Mesodermal cell (in vitro differentiated cells): ENCODE measurements around the gene STH. TPM values are rescaled to one million over a fixed set of nuclear protein-coding genes. Genes with fewer than 3 reads are reported as not detected.
A peak's percentile ranks its signal among the peaks of the same experiment; 100 is the strongest.

Source experiments
- H3K27ac ChIP-seq: 2 replicates; pipeline ENCODE4 v1.7.0; 2013; ENCODE audit warnings: mild to moderate bottlenecking, low read depth, low read length, moderate library complexity; ENCODE audit not compliant: severe bottlenecking
- H3K36me3 ChIP-seq: 2 replicates; pipeline ENCODE4 v1.7.1; 2013; ENCODE audit warnings: mild to moderate bottlenecking, low read length, moderate library complexity; ENCODE audit not compliant: control insufficient read depth, insufficient read depth
- H3K4me1 ChIP-seq: one replicate; pipeline ENCODE4 v1.7.1; 2013; ENCODE audit warnings: mild to moderate bottlenecking, low read length; ENCODE audit not compliant: insufficient read depth, control insufficient read depth, poor library complexity, severe bottlenecking
- H3K4me3 ChIP-seq: 2 replicates; pipeline ENCODE4 v1.7.0; 2013; ENCODE audit warnings: low read length, control low read depth, mild to moderate bottlenecking; ENCODE audit not compliant: insufficient read depth, poor library complexity, severe bottlenecking; ENCODE audit errors: extremely low read depth
- H3K9me3 ChIP-seq: 2 replicates; pipeline ENCODE4 v1.7.1; 2013; ENCODE audit warnings: mild to moderate bottlenecking, low read length, moderate library complexity; ENCODE audit not compliant: control insufficient read depth
- WGBS, 2 experiments: methylation state at CpG; one replicate each; pipeline ENCODE4 v1.1.5; 2013; ENCODE audit warnings: missing lambda C conversion rate in 2 of 2; ENCODE audit not compliant: insufficient coverage in 2 of 2; 5-methylcytosine and 5-hydroxymethylcytosine counted together
- polyA plus RNA-seq, 2 experiments: library from polyadenylated mRNA; stranded (reverse); fragments of 50-300 nt; gene quantifications; one replicate each; pipeline ENCODE4 v1.2.3, GENCODE V29; 2013

Gene STH, protein sequence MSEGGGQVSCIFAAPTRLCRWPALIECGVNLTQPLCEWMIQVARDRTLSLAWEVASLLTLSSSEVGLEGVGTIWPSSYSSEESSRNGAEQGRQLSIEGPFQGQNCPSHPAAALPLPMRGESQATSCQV
- polyA plus RNA-seq (2013, experiment 1 of 2) = not detected
- not detected for polyA plus RNA-seq (2013, experiment 2 of 2)

DNA sequence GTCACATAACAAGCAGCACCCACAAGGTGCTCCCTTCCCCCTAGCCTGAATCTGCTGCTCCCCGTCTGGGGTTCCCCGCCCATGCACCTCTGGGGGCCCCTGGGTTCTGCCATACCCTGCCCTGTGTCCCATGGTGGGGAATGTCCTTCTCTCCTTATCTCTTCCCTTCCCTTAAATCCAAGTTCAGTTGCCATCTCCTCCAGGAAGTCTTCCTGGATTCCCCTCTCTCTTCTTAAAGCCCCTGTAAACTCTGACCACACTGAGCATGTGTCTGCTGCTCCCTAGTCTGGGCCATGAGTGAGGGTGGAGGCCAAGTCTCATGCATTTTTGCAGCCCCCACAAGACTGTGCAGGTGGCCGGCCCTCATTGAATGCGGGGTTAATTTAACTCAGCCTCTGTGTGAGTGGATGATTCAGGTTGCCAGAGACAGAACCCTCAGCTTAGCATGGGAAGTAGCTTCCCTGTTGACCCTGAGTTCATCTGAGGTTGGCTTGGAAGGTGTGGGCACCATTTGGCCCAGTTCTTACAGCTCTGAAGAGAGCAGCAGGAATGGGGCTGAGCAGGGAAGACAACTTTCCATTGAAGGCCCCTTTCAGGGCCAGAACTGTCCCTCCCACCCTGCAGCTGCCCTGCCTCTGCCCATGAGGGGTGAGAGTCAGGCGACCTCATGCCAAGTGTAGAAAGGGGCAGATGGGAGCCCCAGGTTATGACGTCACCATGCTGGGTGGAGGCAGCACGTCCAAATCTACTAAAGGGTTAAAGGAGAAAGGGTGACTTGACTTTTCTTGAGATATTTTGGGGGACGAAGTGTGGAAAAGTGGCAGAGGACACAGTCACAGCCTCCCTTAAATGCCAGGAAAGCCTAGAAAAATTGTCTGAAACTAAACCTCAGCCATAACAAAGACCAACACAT, at the start of gene STH:
Gene STH, plus strand, starts transcription at position 264 of the 913 bp plus-strand sequence. Its CDS starts 30 bp downstream, at position 294.
- no peak within 1 kb of the TSS for H3K4me3 ChIP-seq
- WGBS, 2 experiments = 86 to 95% methylated on average over 6 to 8 of the region's 8 CpGs
- H3K36me3 ChIP-seq = no peaks in the 10 kb centered on the region

DNA sequence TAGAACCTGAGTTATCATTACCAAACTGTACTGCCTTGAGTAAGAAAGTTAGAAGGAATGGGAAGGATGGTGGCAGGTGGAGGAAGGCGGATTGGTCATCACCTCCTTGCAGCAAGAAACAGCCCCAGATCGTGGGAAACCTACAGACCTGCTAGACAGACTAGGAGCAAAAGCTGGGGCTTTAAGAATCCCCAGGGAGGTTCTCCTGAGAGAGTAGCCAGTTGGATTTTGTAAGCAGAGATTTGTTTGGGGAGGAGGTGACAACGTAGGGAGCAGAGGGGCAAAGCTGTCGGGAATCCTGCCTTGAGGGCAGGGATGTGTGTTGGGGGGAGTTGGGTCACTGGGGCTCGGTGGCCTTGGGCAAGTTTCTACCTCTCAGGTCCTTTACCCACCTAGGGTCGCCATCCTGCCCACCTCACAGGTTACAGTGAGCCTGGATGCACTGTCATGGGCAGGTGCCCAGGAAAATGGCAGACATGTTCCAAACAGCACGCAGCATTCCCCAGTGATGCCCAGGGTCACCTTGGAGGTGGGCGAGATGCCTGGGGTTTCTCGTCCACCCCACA, 49.2 kb upstream of the STH start:
- H3K4me1 ChIP-seq = peaks cover 38% of the 10 kb centered on the region
- H3K36me3 ChIP-seq = no peaks in the 10 kb centered on the region
- H3K9me3 ChIP-seq = no peaks in the 10 kb centered on the region
- no peak overlapping the region for H3K27ac ChIP-seq
- H3K4me3 ChIP-seq = no peak overlapping the region
- WGBS, 2 experiments = 91 to 92% methylated on average over 9 of the region's 9 CpGs

More for the DNA sequence above, at the start of gene STH:
- Histone ChIP-seq H3K4me1 (no peaks in the 10 kb centered on the region), H3K27ac (no peak within 1 kb of the TSS), H3K9me3 (no peaks in the 10 kb centered on the region)

DNA sequence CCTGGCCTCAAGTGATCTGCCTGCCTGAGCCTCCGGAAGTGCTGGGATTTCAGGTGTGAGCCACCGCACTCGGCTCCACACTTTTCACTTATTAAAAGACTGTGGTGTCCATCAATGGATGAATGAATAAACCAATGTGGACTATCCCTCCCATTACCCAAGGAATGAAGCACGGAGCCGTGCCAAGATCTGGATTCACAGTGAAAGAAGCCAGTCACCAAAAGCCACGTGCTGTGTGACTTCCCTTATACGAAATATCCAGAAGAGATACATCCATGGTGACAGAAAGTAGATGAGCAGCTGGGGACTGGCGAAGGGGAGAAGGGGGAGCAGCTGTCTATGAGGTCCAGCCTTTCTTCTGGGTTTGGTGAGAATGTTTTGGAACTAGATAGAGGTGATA, 48.2 kb upstream of the STH start:
- H3K4me1 ChIP-seq = peaks cover 38% of the 10 kb centered on the region
- 98% methylated on average over 5 to 6 of the region's 8 CpGs for WGBS, 2 experiments

DNA sequence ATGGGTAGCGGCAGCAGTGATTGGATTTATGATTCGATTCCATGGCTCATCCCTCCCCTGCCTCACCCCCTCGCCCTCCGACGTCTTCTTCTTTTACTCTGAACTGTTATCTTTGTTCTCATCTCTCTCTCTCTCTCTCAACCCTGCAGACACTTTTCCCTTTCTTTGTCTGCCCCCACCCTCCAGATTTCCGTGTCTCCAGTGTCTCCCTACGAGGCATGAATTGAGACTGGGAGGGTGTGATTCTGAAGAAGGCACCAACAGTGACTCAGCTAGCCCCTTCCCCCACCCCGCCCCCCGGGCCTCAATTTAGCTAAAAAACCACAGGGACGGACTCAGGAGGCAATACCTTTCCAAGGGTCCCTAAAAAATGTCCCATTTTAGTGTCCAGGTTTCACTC, 47.6 kb upstream of the STH start:
- 55 to 62% methylated on average over 5 to 8 of the region's 10 CpGs for WGBS, 2 experiments
- H3K27ac ChIP-seq = peak overlapping the region; percentile 70
- H3K4me1 ChIP-seq = peaks cover 38% of the 10 kb centered on the region
- H3K9me3 ChIP-seq = no peaks in the 10 kb centered on the region
- no peak overlapping the region for H3K4me3 ChIP-seq
- no peaks in the 10 kb centered on the region for H3K36me3 ChIP-seq

More for the DNA sequence above, 48.2 kb upstream of the STH start:
- no peaks in the 10 kb centered on the region for H3K36me3 ChIP-seq
- H3K27ac ChIP-seq = peak overlapping the region; percentile 70
- H3K4me3 ChIP-seq = no peak overlapping the region
- no peaks in the 10 kb centered on the region for H3K9me3 ChIP-seq

DNA sequence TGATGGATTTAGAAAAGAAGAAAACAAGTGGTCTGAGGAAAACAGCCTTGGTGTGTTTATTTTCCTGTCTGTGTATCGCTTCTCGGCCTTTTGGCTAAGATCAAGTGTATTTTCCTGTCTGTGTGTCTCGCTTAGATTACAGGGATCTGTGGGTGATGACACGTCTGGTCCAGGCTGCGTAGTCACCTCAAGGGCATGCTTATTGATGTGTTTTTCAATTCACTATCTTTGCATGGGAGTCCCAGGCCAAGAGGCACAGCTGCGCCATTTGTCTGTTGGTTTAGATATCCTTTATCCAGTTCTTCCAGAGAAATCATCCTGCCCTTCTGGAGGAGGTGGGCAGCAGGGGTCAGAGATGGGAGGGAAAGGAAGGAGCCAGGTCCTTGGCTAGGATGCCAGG, 47.1 kb upstream of the STH start:
- Histone ChIP-seq H3K36me3 (no peaks in the 10 kb centered on the region), H3K9me3 (no peaks in the 10 kb centered on the region), H3K27ac (peak overlapping the region; percentile 70), H3K4me3 (no peak overlapping the region), H3K4me1 (peaks cover 38% of the 10 kb centered on the region)
- 75 to 77% methylated on average over 4 to 5 of the region's 6 CpGs for WGBS, 2 experiments

DNA sequence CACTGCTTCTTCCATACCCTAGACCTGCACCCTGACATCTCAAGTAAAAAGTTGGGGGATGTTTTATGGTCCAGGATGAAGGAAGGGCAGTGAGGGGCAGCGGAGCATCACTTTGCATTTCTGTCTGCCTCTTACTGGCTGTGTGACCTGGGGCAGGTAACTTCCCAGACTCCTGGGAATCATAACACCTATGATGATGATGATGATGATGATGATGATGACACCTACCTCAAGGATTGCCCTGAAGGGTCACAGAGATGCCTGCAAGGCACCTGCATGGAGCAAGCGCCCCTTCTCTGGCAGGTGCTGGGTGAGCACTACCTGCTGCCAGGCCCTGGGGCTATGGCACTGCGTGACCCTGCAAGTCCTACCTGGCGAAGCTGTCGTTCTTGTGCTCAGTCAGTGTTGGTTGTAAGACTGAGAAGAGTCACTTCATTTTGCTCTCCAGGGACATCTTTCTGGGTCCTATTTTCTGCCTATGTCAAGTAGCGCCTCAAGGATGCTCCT, 46.2 kb upstream of the STH start:
- no peaks in the 10 kb centered on the region for H3K9me3 ChIP-seq
- H3K4me3 ChIP-seq = no peak overlapping the region
- H3K27ac ChIP-seq = no peak overlapping the region
- no peaks in the 10 kb centered on the region for H3K36me3 ChIP-seq
- WGBS, 2 experiments = 96 to 97% methylated on average over 5 of the region's 6 CpGs
- peaks cover 38% of the 10 kb centered on the region for H3K4me1 ChIP-seq

DNA sequence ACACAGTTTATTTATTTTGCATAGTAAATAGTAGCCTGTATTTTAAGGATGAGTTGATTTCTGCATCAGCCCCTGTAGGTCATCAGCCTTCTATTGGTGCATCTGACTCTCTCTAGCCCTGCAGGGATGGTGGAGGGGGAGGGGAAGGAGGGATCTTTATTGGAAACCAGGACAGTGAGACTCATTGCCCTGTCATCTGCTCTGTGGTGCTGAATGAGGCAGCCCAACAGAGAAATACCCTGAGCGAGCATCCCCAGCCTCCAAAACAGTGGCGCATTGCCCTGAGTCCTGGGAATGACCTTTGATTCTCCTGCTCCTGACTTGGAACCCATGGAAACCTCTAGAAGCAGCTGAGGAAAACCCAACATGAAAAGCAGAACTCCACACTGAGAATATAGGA, 45.5 kb upstream of the STH start:
- peak overlapping the region; percentile 45 for H3K27ac ChIP-seq
- H3K4me3 ChIP-seq = no peak overlapping the region
- 60 to 71% methylated on average over 2 of the region's 2 CpGs for WGBS, 2 experiments
- H3K36me3 ChIP-seq = no peaks in the 10 kb centered on the region
- no peaks in the 10 kb centered on the region for H3K9me3 ChIP-seq
- peaks cover 34% of the 10 kb centered on the region for H3K4me1 ChIP-seq

DNA sequence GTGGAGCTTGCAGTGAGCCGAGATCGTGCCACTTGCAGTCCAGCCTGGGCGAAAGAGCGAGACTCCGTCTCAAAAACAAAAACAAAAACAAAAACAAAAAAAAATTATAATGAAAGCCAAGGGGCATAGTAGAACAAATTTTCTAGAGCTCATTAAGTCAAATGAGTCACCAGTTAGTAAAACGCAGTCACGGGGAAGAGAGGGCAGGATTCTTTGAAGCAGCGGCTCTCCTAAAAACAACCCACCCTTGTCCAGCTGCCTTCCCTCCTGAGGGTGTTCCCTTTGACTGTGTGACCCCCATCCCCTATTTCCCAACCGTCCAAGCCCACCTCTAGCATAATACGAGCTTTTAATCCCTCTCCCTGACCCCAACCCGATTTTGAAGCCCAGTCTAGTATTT, 44.1 kb upstream of the STH start:
- no peaks in the 10 kb centered on the region for H3K36me3 ChIP-seq
- H3K9me3 ChIP-seq = no peaks in the 10 kb centered on the region
- H3K4me1 ChIP-seq = peaks cover 30% of the 10 kb centered on the region
- 79 to 95% methylated on average over 4 to 6 of the region's 11 CpGs for WGBS, 2 experiments
- no peak overlapping the region for H3K4me3 ChIP-seq
- H3K27ac ChIP-seq = no peak overlapping the region

DNA sequence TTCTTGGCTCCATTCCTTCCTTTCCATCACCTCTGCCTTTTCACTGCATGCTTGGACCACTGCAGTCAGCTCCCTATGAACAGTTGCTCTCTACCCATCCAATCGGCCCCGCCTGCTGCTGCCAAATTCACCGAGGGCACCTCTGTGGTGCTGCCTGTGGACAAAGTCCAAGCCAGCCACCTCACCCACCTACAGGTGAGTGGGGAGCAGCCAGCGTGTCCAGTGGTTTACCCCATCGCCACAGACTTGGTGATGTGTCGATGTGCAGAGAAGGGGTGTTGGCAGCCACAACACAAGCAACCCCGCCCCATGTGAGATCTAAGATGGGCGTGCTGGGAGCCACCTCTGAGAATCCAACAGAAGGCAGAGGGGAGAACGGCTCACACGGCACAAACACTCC, 43.7 kb upstream of the STH start:
- Histone ChIP-seq H3K4me3 (no peak overlapping the region), H3K27ac (no peak overlapping the region), H3K4me1 (peaks cover 30% of the 10 kb centered on the region), H3K9me3 (no peaks in the 10 kb centered on the region), H3K36me3 (no peaks in the 10 kb centered on the region)
- WGBS, 2 experiments = 95 to 98% methylated on average over 6 to 10 of the region's 10 CpGs

DNA sequence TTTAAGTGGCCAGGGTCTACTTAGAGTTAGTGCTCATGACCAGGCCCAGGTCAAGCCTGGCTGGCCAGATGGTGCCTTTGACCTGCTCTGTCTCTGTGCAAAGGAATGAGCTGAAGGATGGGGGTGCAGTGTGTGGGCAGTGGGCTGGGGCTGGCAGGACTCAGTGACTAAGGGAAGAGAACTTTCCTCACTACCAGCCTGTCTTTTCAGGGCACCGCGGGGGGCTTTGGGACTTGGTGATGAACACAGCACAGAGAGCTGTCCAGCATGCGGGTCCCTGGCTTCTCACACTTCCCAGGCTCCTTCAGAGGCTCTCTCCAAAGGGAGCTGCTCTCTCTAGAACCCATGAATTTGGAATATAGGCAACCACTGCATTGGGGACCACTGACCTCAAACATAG, 43.0 kb upstream of the STH start:
- H3K36me3 ChIP-seq = no peaks in the 10 kb centered on the region
- no peaks in the 10 kb centered on the region for H3K9me3 ChIP-seq
- H3K4me3 ChIP-seq = no peak overlapping the region
- no peak overlapping the region for H3K27ac ChIP-seq
- WGBS, 2 experiments = 90 to 100% methylated on average over 2 to 3 of the region's 3 CpGs
- H3K4me1 ChIP-seq = peaks cover 25% of the 10 kb centered on the region
